Measurements from ENCODE around the gene PDE3B.
A peak's percentile ranks its signal among the peaks of the same experiment; 100 is the strongest.
"Not testable (repeated sequence)": the region's sequence is repeated elsewhere in the genome, so short reads cannot be mapped to it uniquely, and the experiment has no call there.

PDE3B gene

DNA sequence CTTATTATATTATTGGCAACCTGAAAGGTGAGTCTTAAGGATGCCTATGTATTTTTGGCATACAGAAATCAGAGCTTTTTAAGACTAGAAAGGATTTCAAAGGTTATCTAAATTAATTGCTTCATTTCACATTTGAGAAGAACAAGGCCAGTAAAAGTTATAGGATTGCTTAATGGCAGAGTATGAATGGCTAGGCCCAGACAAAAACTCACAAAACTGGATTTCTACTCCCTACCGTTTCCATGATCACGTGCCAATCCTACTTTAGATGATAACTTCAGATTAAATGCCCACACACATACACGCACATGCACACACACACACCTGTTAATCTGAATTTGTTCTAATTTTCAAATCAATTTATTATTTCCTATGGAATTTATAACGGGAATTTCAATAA lies 1.8 kb upstream of the PDE3B start:
- no peak for DNase-seq (ENCODE audit: low read depth in 2 of 2)

DNA sequence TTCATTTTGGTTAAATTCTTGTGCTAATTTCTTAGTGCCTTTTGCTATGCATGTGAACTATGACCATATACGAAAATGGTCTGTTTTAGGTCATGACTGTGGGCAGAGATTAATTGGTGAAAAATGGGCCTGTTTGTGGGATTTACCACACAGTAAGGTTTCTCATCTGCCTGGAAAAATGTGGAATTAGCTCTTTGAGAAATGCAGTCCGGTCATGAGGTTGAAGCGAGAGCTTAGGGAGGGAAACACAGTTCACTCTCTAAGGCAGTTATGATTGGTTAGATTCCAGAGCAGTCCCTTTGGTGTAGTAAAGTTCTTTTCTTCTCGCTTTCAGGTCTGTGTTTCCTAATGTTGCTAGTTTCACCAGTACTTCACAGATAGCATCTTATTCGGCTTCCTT lies 1.2 kb upstream of the PDE3B start:
- DNase-seq (ENCODE audit: low read depth in 2 of 2), result no peak

DNA sequence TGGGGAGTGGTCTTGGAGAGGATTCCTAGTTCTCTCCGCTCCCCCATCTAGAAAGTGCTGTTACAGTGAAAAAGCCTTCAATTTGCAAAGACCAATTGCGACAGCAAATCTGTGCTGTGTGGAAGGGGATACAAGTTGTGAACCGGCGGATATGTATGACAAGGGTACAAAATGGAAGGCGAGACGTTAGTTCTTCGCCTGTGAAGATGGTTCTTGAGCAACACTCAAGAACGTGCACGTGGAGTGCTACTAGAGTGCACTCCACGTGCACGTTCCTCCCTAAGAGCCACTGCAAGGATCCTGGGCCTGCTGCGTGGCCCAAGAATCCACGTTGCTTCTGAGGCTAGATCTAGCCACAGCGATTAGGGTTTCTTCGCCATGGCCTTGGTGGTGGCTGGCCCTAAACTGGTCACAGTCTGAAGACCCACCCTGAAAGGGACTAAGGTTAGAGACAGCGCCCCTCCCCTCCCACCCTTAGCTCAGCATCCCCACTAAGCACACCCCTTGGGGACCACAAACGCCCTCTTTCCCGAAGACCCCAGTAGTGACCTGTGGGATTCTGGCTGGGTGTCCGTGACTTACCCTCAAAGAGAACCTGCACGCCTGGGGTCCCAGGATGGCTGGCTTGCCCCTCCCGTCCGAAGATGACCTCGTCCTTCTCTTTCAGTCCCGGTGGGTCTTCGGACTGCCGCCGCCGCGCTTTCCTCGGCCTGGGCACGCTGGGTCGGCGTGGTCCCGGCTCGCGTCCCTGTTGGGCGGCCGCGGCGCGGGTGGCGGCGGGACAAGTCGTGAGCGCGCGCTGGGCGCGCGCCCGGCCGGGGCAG lies 519 bp upstream of the PDE3B start:
- no peak for DNase-seq (ENCODE audit: low read depth in 2 of 2)

DNA sequence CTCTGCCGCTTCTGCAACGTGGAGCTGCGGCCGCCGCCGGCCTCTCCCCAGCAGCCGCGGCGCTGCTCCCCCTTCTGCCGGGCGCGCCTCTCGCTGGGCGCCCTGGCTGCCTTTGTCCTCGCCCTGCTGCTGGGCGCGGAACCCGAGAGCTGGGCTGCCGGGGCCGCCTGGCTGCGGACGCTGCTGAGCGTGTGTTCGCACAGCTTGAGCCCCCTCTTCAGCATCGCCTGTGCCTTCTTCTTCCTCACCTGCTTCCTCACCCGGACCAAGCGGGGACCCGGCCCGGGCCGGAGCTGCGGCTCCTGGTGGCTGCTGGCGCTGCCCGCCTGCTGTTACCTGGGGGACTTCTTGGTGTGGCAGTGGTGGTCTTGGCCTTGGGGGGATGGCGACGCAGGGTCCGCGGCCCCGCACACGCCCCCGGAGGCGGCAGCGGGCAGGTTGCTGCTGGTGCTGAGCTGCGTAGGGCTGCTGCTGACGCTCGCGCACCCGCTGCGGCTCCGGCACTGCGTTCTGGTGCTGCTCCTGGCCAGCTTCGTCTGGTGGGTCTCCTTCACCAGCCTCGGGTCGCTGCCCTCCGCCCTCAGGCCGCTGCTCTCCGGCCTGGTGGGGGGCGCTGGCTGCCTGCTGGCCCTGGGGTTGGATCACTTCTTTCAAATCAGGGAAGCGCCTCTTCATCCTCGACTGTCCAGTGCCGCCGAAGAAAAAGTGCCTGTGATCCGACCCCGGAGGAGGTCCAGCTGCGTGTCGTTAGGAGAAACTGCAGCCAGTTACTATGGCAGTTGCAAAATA lies 816 bp downstream of the PDE3B start:
- DNase-seq (ENCODE audit: low read depth in 2 of 2), result no peak

DNA sequence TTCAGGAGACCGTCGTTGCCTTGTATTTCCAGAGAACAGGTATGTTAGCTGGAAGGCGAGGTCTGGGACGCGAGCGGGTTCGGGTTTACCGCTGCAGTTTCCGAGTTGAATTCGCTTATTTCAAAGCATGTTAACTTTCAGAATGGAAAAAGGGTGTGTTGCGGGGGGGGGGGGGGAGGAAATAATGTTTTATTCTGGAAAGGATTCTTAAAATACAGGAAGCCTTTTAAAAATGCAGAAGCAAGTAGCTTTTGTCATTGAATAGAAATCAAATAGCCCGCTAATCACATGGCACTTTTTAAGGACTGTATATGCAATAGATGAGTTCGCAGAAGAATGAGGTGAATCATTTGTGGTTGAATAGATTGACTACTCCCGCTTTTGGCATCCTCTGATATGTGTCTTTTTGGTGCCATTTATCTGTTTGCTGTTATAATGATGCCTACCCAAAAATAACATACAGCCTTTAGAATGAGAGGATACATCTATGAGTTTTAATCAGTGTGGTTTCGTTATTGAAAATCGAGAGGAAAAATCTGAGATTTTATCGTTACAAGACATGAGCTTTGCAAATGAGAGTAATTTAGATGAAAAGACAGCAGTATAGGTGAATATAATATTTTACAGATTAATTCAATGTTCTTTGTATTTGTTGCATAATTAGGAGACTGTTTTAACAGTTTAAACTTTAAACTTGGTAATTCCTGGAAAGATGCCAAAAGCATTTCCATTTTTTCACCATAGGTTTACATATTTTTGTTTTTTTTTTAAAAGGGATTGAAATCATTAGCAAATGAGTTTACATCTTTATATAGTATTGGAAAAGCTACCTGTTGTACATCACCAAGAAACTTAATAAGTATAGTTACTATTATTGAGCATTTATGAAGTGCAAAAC lies 1.7 kb downstream of the PDE3B start:
- DNase-seq (ENCODE audit: low read depth in 2 of 2), result no peak

DNA sequence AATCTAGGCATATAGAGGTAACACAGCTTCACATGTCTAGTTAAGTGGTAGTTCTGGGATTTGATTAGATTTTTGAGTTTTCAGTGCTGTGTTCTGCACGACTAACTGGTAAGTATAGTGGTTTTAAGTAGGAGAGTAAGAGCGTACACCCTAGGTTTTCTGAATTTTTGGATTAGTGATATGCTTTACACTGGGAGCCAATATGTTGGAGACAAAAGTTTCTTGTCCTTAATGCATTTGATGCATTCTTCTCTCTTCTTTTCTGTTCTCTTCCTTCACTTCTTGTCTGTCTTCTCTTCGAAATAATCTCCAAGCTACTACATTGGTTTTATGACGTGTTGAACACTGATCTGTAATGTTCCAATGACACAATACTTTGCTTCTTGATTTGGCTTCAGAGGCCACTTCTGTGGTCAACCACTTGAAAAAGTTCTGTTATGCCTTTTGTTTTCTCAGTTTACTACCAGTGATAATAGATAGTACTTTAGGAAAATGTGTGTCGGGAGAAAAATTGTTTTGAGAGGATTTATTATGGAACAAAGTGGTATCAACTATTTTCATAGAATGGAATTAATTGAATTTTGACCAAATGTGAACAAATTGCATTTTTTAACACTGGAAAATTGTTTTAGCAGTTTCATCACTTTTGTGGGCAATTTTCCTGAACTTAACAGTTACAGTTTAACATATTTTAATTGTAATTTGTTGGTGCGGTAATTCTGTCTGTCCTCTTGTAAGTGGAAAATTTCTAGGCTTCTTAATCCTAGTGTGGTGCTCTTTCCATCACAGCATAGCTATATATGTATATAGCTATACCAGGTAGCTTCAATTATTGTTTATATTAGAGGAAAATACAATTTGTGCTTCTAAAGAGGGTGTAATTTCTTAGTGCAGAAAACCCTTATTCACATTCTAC lies 2.6 kb downstream of the PDE3B start:
- no peak for DNase-seq (ENCODE audit: low read depth in 2 of 2)

DNA sequence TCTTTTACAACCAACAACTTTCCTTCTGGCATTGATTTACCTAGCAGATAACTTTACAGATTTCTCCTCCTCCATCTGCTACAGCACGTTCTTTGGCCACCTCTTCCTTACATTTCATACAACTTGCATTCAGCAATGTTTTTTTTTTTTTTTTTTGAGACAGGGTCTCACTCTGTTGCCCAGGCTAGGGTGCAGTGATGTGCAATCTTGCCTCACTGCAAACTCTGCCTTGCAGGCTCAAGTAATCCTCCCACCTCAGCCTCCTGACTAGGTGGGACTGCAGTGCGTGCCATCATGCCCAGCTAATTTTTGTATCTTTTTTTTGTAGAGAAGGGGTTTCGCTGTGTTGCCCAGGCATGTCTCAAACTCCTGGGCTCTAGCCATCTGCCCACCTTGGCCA lies 6.5 kb downstream of the PDE3B start:
- DNase-seq (ENCODE audit: low read depth in 2 of 2), result no peak

DNA sequence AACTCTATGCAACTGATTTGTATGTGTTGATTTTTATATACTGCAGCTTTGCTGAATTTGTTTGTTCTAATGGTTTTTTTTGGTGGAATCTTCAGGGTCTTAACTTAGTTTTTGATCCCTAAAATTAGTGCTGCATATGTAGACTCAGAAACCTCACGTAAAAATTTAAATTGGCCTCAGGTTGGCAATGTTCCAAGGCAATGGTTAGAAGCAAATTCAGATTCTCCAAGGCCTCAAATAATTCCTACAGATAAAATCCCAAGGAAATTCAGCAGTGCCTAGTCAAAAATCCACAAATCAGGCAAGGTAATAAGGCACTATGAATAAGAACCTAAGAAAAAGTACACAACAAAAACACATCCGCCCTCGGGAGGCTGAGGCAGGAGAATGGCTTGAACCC lies 9.5 kb downstream of the PDE3B start:
- DNase-seq (ENCODE audit: low read depth in 2 of 2), result no peak

DNA sequence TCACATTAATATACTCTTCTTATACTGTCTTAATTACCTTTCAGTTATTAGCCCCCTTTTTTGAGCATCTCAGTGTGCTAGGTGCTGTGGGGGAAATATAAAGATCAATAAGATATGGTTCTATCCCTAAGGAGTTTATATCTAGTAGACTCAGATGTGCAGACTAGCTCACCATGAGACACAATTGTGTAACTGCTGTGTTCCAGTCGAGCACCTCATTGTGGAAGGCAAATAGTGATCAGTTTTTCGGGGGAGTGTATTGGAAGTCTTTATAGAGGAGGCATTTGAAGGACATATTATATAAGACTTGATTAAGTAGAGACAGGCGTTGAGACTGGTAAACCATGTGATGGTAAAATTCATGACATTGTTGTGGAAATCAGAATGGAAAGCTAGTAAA lies 11.8 kb downstream of the PDE3B start:
- DNase-seq (ENCODE audit: low read depth in 2 of 2), result no peak

DNA sequence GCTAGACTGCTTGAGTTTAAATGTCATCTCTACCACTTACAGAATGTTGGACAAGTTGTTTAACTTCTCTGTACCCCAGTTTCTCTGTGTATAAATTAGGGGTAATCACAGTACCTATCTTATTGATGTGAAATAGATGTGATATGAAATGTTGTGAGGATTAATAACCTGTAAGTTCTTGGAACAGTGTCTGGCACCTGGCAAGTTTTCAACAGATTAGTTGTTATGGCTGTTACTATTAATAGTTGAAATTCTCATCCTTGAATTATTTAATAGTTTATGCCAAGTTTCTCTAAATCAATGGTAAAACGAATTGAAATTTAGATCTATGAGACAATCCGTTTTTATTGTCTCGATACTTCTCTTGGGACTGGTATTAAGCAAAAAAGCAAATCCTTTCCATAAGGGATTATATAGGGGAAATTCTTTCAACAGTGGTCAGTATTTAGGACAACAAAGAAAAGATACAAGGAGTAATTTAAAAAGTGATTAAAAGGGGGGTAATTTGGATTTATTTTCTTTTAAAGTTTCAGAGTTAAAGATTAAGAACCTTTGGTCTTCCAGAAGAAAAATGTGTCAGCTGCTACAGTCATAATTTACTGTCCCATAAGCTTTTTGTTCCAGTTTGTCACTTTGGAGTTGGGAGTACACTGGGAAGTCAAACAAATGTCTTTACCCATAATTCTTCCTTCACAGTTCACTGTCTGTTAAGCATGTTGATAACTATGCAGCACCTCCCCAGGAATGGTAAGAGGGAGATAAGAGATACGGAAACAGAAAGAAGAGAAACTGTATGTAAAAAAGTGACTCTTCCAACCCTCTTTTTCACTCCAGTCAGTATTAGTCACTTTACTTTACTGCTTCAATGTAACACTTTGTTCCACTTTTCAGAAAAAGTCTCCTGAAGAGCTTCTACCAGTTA lies 13.2 kb downstream of the PDE3B start:
- DNase-seq (ENCODE audit: low read depth in 2 of 2), result no peak

DNA sequence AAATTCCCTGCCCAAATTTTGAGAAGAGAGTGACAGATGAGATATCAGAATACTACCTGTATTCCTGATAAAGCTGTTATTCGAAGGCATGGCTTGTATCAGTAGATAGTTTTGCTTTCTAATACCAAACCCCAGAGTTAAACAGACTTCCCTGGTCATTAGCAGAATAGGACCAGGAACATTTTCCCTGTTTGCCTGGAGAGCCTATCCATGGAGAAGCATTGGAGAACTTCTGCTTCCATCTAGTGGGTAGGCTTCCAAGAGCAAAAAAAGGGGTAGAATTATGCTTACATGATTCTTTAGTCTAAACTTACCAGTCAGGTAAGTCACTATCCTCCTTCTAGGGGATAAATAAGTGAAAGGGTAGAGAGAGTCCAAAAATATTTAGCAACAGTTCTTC lies 14.2 kb downstream of the PDE3B start:
- no peak for DNase-seq (ENCODE audit: low read depth in 2 of 2)

DNA sequence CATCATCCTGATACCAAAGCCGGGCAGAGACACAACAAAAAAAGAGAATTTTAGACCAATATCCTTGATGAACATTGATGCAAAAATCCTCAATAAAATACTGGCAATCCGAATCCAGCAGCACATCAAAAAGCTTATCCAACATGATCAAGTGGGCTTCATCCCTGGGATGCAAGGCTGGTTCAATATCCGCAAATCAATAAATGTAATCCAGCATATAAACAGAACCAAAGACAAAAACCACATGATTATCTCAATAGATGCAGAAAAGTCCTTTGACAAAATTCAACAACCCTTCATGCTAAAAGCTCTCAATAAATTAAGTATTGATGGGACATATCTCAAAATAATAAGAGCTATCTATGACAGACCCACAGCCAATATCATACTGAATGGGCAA lies 21.3 kb downstream of the PDE3B start:
- not testable (repeated sequence) for DNase-seq (ENCODE audit: low read depth in 2 of 2)

DNA sequence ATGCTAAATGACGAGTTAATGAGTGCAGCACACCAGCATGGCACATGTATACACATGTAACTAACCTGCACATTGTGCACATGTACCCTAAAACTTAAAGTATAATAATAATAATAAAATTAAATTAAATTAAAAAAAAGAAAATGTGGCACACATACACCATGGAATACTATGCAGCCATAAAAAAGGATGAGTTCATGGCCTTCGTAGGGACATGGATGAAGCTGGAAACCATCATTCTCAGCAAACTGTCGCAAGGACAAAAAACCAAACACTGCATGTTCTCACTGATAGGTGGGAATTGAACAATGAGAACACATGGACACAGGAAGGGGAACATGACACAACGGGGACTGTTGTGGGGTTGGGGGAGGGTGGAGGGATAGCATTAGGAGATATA lies 23.7 kb downstream of the PDE3B start:
- not testable (repeated sequence) for DNase-seq (ENCODE audit: low read depth in 2 of 2)

DNA sequence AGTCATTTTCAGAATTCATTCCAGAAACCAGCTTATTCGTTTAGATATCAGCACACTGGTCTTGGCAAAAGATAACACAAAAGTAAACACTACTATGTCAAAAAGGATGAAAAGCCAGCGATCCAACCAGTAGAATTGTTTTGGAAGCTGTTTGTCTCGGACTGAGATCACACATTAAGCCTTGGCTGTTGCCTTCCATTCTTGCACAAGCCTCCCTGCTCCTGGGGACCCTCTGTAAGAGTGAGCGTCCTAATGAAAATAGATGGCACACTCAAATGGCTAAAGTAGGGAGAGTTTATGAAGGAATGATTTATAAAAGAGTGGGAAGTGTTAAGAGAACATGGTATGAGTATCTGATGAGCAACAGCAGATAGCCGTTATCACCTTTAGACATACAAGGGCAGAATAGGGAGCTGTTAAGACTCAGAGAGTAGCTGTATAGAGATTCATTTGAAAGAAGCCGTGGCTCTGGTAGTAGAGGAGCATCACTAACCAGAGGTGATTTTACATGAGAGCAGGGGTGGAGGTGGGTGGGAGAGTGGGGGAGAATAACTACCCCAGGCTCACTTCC lies 25.2 kb downstream of the PDE3B start:
- no peak for DNase-seq (ENCODE audit: low read depth in 2 of 2)

DNA sequence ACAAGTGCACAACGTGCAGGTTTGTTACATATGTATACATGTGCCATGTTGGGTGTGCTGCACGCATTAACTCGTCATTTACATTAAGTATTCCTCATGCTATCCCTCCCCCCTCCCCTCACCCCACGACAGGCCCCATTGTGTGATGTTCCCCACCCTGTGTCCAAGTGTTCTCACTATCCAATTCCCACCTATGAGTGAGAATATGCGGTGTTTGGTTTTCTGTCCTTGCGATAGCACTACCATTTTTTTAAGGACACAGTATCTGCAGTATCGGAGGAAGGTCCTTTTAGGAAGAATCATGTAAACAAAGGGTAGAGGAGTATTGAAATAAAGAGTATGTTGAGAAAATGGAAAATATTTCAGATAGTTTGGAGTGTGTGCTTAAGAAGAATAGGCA lies 25.9 kb downstream of the PDE3B start:
- DNase-seq (ENCODE audit: low read depth in 2 of 2), result no peak

DNA sequence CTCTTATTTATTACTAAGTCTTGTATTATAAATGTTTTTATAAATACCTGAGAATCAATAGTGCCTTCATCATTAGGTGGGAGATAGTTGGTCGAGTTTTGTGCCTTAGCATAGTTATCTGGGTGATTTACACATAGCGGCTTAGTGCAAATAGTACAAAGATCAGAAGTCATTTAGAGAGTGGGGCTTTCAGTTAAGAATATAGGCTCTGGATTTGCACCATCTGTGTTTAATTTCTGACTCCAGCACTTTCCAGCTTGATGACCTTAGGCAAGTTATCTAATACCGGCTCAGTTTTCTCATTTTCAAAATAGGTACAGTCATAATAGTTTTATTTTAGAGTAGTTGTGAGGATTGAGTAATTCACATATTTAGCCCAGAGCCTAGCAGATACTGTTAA lies 26.4 kb downstream of the PDE3B start:
- no peak for DNase-seq (ENCODE audit: low read depth in 2 of 2)

DNA sequence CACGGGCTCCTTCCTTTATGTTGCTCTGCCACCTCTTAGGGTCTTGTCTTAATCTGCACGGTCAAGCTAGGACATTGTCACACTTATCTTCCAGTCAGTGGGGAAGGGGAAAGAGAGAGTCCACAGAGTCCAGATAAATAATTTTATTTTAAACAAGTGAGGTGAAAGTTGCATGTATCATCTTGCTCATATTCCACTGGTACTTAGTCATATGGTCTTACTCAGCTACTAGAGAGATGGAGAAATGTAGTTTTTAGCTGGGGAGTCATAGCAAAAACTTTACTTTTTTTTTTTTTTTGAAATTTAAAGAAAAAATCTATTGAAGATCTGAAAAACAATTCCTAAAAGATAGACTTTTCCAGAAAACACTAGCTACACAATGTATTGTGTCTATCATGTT lies 29.0 kb downstream of the PDE3B start:
- DNase-seq (ENCODE audit: low read depth in 2 of 2), result peak in 1 of 2 experiments; percentile 1

DNA sequence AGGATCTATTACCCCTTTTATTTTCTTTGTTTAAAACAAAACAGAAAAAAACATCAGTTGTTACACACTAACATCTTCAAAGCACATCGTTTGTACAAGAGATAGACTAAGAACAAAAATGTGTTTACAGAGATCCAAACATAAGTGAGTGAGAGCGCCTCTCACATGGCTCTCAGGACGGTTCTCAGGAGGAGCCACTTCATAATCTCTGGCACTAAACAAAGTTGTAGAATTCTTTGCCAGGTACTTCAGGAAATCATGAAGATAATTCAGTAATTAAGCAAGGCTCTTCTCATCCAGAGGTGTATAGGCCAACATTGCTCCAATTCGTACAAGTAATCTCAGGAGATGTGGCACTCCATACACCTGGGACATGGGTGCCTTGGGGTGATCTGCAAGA lies 29.8 kb downstream of the PDE3B start:
- no peak for DNase-seq (ENCODE audit: low read depth in 2 of 2)

DNA sequence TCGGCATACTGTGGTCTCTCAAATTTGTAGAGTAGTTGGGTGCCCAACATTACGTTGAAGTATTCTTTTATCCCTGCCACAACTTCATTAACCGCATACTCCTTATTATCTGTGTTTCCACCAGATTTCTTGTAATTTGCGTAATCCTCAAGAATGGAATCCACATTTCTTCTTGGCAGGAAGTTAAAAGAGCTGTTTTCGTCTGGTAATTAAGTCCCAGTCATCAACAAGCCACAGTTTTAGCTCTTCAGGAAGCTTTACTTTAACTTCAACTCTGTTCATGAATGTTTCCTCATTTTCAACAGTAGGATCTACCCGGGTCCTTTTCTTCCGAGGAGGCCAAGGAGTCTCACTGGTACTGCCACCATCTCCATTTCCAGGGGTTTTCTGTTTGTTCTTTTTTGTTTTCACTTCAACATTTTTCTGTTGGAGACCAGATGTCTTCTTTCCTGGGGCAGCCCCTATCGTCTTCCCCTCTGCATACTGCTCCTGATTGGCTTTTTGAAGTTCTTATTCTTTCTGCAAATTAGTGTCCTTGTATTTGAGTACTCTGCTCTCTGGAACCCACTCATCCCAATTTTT lies 30.3 kb downstream of the PDE3B start:
- DNase-seq (ENCODE audit: low read depth in 2 of 2), result no peak
